K562 (cell line): ENCODE results near the gene CSMD2. TPM values are rescaled to one million over a fixed set of nuclear protein-coding genes. Genes with fewer than 3 reads are reported as not detected.

Source experiments
- ARID3A ChIP-seq: IDR thresholded peaks from 2 replicates; pipeline ENCODE4 v1.6.1; 2012; ENCODE audit warnings: low read depth, low read length, improper control_type of control experiment, borderline replicate concordance
- CREB3L1 ChIP-seq: fragments of 450-650 bp; IDR thresholded peaks from 2 replicates; pipeline ENCODE4 v1.6.1; 2014; ENCODE audit warnings: low read depth, mild to moderate bottlenecking, moderate library complexity, borderline replicate concordance
- DIDO1 ChIP-seq: fragments of 450-650 bp; IDR thresholded peaks from 2 replicates; pipeline ENCODE4 v1.6.1; 2016; ENCODE audit warnings: low read depth, missing biosample characterization, missing genetic modification characterization
- KHSRP ChIP-seq: fragments of 450-650 bp; IDR thresholded peaks from 2 replicates; pipeline ENCODE4 v1.6.1; 2017
- NKRF ChIP-seq: fragments of 450-650 bp; IDR thresholded peaks from 2 replicates; pipeline ENCODE4 v1.6.1; 2016; ENCODE audit warnings: borderline replicate concordance
- OTX1 ChIP-seq: fragments of 450-650 bp; formaldehyde crosslinking; IDR thresholded peaks from 2 replicates; pipeline ENCODE4 v1.4.0; 2022; ENCODE audit warnings: mild to moderate bottlenecking
- RBFOX2 ChIP-seq: fragments of 200-400 bp; formaldehyde crosslinking; IDR thresholded peaks from 2 replicates; pipeline ENCODE4 v1.6.1; 2017; ENCODE audit warnings: low read depth, mild to moderate bottlenecking, low read length, moderate library complexity
- SAFB ChIP-seq: fragments of 200-400 bp; formaldehyde crosslinking; IDR thresholded peaks from 2 replicates; pipeline ENCODE4 v1.6.1; 2017; ENCODE audit warnings: low read depth, low read length, borderline replicate concordance
- TAF9B ChIP-seq: fragments of 450-650 bp; IDR thresholded peaks from 2 replicates; pipeline ENCODE4 v1.6.1; 2018; ENCODE audit warnings: mild to moderate bottlenecking; ENCODE audit not compliant: partially characterized antibody
- UBTF ChIP-seq, 2 experiments: IDR thresholded peaks; 2 replicates each; pipeline ENCODE4 v1.6.1; 2012; ENCODE audit warnings: improper control_type of control experiment in 2 of 2, low read depth in 2 of 2, low read length in 2 of 2, borderline replicate concordance in 1 of 2
- ZBTB49 ChIP-seq: sonication (generic); formaldehyde crosslinking; IDR thresholded peaks from 2 replicates; pipeline ENCODE4 v1.8.0; 2022; ENCODE audit warnings: missing genetic modification reagents, mild to moderate bottlenecking, borderline replicate concordance
- ZNF324 ChIP-seq: fragments of 250-450 bp; sonication (Bioruptor Pico); IDR thresholded peaks from 2 replicates; pipeline ENCODE4 v1.4.0; 2020; ENCODE audit warnings: mild to moderate bottlenecking
- polyA plus RNA-seq, 8 experiments: library from polyadenylated mRNA; depleted of rRNA in 4 of 8; stranded (reverse) in 5 of 8; unstranded in 3 of 8; fragments of >200 nt; fragmentation: Nextera tagmentation in 2 of 8; fragmentation: Illumina TruSeq in 1 of 8; extraction: Ambion mirVana in 2 of 8; extraction: Trizol in 1 of 8; gene quantifications; 2 replicates each; pipeline versions ENCODE4 v1.2.1 to v1.2.3, GENCODE V29; 2011 to 2014; ENCODE audit warnings: inconsistent platforms in 1 of 8, missing spikeins in 1 of 8
- total RNA-seq, 7 experiments: library from RNA; depleted of rRNA in 6 of 7; stranded (reverse); fragments of >200 nt in 6 of 7; fragmentation: Illumina TruSeq in 2 of 7; extraction: Trizol in 2 of 7; gene quantifications; 2 replicates each; pipeline versions ENCODE4 v1.2.1 to v1.2.3, GENCODE V29; 2011 to 2021; ENCODE audit warnings: low replicate concordance in 1 of 7

The CSMD2 gene
- total and polyA plus RNA-seq, 9 of the 15 experiments (the other 6 are each of a cell fraction or from before 2014, with no cell fraction given), result not detected

- peak; percentile 83 for TF ChIP-seq RBFOX2
- no peak for TF ChIP-seq SAFB
- peak; percentile 46; the same call in 1 of the 2 replicates for TF ChIP-seq DIDO1 (tag)
- TF ChIP-seq ZNF324, result no peak
- peak; percentile 90 for TF ChIP-seq OTX1 (CRISPR knock-in tag)
- peak; percentile 53 for TF ChIP-seq NKRF
- 0 out of 4 replicates have a peak, but pooled peaks of 1 of the 2 experiments have one; percentile 31 for TF ChIP-seq UBTF (IDR thresholded peaks at IDR 0.05; ENCODE audit: borderline replicate concordance in 1 of 2, low read depth in 2 of 2, low read length in 2 of 2)
- TF ChIP-seq ZBTB49 (CRISPR knock-in tag), result no peak
- TF ChIP-seq ARID3A, result 0 out of 2 replicates have a peak, but pooled peaks have one; percentile 13
- TF ChIP-seq TAF9B, result no peak
- no peak for TF ChIP-seq KHSRP
- peak; percentile 86 for TF ChIP-seq CREB3L1
Observed at GRCh38 chr1:33472269-33472980, 692.6 kb downstream of the CSMD2 start, which contains the start of gene ZSCAN20 (continued).
